ENCODE data around the gene FGD6.

- no peak for TF ChIP-seq CTCF (IDR thresholded peaks at IDR 0.05)
- no peak for TF ChIP-seq POLR2AphosphoS5 (IDR thresholded peaks at IDR 0.05; ENCODE audit: insufficient read depth in 1 of 2, low read depth in 1 of 2)
These were observed 2.9 kb upstream of the FGD6 start for GRCh38 chr12:95220190-95220589.
